ENCODE results near the gene TMEM108.

TMEM108 gene

DNA sequence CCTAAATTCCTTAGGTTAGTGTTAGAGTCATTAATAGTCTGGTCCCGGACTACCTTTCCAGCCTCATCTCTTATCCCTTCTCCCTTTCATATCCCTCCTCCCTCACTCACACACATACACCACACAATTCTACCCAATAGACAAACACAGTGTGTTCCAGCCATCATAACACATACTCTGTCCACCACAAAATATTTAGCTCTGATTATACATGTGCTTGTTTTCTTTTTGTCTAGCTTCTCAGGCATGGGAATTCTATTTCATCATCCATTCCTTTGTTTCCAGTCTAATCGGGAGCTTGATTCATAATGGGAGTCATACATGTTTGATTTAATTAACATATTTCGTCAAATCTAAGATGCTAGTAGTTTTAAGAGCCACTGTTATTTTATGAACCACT is 199.8 kb downstream of the TMEM108 start:
- DNase-seq = peak; percentile 29

DNA sequence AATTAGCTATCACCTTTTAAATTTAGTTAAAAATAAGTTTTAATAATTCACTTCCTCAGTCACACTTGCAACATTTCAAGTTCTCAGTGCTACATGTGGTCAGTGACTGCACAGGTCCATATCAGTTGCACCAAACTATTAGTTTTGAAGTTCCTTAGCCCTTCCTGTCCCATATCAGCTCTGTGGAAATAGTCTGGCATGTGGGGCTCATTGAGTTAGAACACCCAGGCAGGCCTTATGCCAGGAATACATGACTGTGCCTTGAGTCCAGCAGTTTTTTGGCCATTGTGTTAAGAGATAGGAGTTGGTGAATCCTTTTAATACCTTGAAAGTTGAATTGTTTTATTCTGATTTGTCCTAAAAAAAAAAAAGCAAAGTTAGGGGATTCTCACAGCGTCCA is 207.9 kb downstream of the TMEM108 start:
- no peak for DNase-seq

DNA sequence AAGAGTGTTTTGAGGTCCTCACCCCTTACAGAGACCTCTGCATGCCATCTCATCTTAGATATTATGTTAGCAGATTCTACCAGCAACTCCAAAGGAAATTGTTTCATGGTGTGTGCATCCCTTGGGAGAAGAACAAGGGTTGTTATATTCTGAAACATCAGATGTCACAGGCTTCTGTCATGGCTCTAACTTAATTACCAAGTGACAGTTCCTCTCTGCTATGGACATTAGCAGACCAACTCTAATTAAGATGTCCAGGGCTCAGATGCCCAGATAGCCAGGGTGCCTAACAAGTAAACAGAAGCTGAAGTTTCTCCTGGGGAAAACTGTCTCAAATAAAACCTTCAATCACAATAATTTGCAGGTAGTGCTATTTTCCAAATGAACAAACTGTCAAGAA is 208.6 kb downstream of the TMEM108 start:
- no peak for DNase-seq

DNA sequence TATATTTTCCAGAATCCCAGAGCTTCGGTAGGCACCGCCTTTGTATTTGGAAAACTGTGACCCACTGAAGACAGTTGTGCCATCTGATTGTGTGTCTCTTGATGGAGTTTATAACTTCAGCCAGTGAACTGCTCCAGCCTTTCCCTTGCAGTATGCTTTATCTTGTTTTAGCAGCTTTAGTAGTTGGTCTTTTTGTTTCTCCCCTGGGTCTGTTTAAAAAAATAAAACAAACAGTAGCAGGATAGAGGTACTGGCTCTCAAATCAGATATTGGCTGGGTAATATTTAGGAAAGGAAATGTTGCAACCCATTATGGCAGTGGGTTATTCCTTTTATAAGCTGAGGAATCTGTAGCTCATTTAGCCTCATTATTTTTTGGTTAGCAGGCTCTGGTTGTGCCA is 210.2 kb downstream of the TMEM108 start:
- no peak for DNase-seq

DNA sequence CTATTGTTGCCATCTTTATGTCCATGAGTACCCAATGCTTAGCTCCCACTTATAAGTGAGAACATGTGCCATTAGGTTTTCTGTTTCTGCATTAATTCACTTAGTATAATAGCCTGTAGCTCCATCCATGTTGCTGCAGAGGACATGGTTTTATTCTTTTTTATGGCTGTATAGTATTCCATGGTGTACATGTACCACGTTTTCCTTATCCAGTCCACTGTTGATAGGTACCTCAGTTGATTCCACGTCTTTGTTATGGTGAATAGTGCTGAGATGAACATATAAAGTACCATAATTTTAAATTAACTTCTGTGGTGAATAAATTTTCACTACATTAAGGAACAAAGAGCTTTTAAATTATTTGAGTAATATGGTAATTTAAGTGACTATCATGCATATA is 211.3 kb downstream of the TMEM108 start:
- DNase-seq = no peak

DNA sequence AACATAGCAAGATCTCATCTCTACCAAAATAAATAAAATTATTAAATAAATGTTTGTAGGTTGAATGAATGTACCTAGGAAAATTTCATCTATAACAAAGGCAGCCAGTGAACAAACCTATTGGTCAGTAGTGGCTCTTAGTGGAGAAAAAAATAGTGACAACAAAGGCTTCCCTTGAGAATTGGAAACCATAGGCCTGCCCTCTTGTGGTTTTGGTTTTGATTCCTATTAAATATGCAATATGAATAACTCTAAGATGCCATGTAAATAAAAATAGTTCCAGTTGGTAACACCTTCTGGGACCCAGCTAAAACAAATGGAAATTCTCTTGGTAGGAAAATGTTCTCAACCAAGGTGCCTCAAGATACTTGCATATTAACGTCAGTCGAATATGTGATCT is 216.0 kb downstream of the TMEM108 start:
- no peak for DNase-seq

DNA sequence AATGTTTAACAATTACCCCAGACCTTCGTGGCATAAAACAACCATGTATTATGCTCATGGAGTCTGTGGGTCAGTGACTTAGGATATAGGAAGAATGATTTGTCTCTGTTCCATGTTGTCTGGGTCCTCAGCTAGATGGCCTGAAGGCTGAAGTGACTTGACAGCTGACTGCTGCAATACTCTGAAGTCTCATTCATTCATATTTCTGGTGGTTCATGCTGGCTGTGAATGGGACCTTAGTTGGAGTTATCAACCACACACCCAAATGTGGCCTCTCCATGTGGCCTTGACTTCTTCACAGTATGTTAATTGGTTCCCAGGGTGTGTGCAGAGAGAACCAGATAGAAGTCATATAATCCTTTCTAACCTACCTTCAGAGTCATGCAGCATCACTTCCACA is 216.5 kb downstream of the TMEM108 start:
- DNase-seq = no peak

DNA sequence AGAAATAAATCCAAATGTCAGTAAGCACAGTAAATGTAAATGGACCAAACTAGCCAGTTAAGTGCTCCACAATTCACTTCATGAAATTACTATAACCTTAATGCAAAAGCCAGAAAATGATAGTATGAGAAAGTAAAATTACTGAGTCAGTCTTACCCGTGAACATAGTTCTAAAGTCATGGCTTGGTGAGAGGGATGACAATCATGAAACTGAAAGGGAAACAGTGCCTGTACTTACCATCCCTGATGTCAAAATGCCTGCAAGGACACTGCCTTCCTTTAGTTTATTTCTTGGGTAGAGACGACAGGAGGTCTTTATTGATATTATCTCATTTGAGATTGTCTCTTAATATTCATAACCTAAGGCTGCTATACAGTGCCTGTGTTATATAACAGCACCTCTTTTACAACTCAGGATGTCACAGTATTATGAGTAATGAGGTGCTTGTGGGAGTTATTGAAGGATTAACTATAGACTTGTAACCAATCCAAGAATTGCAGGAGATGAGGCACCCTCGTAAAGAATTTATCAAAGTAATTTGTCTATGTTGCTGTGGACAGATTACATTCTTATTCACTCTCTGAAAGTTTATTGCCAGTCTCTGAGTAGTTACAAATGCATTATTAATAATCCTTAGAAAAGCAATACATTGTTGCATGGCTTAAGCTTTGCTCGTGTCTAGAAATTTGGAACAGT is 218.7 kb downstream of the TMEM108 start:
- DNase-seq = peak; percentile 58

DNA sequence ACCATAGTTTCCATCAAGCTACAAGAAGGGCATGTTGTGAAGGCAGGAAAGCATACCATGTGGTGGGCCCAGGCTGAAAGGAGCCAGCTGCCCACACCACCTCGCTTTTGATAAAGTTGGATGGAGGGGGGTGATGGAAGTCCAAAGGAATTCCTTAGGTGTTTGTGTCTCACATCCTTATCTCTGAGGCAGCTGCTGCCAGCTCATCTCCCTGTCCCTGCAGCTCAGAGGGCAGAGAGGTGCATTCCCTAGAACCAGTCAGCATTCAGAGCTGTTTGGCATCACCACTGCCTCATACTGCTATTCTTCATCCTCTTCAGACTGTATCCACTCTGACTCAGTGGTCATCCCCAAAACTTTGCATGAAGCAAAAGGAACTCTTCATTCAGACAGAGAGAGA is 220.2 kb downstream of the TMEM108 start:
- DNase-seq = no peak

DNA sequence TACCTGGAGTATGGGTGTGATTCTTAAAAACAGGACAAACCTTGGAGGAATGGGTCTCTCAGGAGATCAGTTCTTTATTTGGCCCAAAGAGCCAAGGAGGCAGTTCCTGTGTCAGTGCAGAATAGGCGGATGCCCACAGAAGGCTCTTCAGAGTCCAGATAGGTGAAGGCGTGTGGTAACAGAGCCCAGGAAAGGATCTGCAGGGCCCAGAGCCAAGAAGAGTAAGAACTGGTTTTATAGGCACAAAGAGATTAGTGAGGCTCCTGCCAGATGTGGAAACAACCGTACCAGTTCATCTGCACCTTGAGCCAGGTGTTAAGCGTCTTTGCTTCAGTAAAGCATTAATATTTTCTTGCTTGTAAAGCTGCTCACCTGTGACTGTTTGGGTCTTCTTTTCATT is 221.6 kb downstream of the TMEM108 start:
- DNase-seq = no peak

DNA sequence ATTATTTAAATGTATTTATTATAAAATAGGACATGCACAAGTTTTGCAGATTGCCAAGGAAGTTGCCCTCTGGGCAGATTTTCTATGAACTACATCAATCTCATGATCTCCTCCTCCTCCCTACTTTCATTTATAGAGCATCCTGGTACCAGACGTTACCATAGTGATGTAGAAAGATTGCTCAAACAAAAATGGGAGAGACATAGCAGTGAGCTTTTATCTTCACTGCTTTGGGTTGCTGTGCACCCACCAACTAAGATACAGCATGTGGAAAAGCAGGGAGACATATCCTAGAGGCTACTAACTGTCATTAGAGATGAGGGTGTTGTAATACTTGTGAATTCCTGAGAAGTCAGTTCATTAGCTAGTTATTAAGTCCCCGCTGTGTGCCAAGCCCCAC is 224.1 kb downstream of the TMEM108 start:
- DNase-seq = no peak

DNA sequence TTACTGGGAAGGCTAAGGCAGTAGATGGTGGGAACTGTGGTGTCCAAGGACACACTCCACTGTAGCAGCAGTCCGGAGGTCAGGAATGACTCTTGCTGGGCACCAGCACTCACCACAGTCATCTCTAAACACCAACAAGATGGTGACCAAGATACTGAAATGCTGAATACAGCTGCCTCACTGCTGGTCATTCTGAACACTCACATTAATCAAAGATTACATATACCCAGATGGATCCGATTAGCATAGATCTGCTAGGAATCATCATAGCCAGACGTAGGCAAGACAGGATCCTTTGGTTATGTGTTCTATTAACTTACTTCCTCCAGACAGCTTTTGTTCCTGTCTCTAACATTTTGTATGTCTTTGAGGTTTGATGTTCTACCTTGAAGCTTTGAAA is 226.7 kb downstream of the TMEM108 start:
- peak; percentile 44 for DNase-seq

DNA sequence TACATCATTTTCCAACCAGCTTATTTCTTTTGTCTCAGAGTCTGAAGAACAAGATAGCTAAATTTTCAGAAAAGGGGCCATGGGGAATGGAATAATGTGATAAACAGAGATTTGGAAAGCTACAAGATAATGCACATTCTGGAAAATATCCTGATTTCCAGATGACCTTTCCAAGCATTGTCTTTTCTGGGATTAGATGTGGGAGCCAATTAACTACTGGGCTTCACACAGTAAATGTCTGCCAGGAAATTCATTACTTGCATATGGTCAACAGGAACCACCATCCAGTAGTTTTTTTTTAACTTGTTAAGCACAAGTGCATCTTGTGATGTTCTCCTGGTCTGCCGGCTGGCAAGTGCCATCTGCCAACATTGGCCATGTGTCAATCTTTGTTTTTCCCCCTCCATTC is 230.5 kb downstream of the TMEM108 start:
- no peak for DNase-seq

DNA sequence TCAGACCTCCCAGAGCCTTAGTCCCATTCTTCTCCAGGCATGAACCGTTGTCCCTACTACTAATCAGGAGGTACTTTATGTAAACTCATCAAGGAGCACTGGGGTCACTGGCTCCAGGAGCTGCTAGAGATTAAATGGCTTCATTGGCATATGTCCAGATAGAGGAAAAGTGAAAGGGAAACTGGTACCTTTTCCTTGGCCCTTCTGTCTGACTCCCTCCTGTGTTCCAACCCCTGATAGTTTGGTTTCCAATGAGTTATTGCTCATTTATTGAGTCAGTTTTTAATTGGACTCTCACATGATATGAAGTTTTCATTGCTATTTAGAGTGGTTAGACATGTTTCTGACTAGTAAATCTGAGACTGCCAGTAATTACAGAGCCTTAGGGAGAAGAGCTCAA is 231.2 kb downstream of the TMEM108 start:
- DNase-seq = no peak

DNA sequence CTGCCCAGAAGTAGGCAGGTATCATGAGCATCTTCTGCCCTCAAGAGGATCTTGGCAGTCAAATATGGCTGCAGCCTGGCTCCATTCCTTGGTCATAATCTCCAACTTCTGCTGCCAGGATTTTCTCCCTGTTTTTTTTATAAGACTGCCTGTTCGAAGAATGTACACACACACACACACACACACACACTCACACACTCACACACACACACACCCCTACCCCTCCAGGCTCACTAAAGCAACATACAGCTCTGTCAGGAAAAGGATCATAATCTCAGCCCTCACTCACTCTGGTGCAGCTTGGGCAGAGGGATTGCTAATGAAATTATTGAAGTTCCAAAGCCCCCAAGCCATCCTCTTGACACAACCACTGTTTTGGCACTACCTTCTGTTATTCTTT is 232.4 kb downstream of the TMEM108 start:
- DNase-seq = no peak

DNA sequence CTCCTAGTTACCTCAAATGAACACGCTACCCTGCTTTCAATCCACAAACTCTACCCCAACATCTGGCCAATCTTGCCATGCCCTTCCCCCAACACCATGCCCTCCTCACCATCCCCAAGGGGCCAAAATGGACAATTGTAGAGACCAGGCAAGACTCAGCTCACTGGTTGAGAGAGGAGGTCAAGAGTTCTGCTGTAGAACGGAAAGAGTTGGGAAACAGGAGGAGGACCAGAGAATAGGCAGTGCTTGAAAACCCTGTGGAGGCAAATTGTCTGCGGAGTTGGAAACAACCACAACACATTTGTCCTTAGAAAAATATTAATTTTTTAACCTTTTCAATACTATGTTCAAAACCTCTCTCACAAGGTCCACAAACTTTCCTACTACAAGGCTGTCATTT is 232.9 kb downstream of the TMEM108 start:
- DNase-seq = no peak

DNA sequence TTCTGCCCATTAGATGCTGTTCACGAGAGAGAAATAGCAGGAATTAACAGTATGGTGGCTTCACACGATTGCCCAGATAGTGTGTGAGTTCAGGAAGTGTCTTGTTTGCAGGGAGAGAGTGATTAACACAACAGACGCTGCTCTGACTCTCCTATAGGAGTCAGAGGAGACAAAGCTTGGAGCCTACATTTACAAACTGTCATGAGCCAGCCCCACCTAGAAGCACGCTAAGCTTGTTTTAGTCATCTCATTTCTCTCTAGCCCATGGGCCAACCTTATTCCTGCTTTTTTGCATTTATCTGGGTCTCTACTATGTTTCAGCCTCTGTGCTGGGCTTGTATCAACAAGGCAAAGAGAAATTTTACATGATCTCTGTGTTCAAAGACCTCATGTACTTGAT is 233.3 kb downstream of the TMEM108 start:
- no peak for DNase-seq

DNA sequence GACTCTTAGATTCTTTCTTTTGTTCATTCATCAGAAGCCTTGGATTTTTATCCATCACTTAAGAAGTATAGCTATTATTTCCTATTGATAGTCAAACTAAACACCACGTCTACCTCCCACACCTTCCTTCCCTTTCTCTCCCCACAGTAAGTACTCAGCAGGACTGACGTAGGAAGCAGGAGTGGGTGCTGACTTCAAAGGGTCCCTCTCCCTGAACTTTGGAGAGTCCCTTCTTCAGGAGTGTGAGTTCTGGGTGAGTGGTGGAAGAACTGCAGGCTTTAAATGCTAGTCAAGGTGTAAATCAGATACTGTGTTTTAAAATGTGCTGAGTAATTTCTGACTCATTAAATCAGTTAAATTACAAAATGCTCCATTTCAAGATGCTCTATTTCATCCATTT is 235.2 kb downstream of the TMEM108 start:
- no peak for DNase-seq

DNA sequence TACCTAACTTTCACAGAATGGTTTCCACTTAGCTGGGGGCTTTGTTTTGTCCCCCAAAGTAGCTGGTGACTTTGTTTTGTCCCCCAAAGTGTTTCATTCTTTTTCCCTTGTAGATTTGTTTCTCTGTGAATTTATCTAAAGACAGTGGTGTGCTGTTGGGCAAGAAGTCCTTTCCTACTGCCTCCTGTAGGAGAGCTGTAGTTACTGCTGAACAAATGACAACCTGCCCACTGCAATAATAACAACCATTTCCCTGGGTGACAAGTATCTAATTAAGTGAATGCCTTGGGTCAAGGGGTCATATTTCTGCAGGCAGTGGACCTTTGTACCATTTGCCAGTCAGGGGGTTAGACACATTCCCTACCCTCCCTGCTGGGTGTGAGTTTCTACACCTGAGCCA is 236.3 kb downstream of the TMEM108 start:
- DNase-seq = no peak

DNA sequence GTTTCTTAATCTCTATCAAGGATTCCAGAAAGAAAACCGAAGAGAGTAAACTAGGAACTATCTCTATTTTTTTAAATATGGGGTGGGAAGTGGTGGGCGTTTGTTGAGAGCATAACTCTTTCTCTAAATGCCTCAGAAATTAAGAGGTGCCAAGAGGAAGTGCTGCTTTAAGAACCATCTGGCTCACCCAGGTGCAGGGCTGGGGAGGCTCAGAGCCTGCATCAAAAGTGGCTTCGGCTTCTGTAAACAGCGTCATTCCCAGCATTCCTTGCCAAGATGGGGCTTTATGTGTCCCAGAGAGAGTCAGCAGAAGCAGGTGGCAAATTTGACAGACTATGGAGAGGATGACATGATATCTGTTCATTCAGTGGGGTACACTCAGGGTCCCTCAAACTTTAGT is 238.4 kb downstream of the TMEM108 start:
- no peak for DNase-seq

DNA sequence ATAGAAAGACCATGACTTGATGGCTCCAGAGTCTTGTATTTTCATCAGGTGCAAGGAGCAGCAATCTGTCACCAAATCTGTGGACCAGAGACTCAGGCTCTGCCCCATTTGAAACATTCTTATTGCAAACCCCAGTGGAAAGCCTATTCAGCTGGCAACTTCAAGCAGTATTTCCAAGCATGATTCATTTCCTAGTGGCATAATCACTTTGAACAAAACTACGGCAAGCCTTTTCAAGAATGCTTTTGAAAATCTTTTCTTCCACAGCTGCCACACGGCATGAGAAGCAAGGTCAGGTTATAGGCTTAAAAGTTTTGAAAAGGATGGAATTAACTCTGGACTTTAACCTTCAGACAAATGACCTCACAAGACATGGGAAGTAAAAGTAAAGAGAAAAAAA is 239.6 kb downstream of the TMEM108 start:
- DNase-seq = peak; percentile 30

DNA sequence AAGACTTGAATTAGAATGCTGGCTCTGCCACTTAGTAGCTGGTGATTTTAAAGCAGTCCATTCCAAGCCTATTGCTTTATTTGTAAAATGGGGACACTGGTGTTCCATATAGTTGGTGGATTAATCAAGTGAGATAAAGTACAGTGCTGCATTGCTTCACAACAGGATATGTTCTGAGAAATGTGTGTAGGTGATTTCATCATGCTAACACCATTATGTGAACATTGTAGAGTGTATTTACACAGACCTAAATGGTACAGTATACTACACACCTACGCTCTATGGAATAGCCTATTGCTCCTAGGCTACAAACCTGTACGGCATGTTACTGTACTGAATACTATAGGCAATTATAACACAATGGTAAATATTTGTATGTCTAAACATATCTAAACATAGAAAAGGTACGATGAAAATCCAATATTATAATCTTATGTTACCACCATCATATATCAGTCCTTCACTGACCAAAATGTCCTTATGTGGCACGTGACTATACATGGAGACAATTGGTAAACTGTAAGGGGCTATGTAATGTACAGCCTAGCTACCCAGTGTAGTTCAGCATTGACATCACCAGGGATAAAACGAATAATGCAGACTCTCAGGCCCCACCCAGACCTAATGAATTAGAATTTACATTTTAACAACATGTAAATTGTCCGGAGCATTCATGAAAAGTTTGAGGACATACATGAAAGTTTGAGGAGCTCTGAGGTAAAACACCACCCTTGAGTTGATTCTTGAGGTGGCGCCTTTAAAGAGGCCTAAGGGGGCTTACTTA is 240.3 kb downstream of the TMEM108 start:
- peak; percentile 21 for DNase-seq

DNA sequence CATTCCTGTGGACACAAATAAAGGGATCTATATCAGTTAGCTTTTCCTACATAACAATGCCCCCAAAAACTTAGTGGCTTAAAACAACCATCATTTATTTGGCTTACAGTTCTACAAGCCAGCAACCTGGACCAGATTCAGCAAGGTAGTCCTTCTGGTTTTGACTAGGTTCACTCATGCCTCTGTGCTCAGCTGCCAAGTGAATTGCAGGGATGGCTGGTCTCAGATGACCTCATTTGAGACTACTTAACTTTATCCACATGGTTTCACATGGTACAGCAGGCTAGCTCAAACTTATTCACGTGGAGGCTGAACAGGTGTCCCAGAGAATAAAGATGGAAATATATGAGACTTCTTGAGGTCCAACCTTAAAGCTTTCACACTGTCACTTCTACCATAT is 242.4 kb downstream of the TMEM108 start:
- no peak for DNase-seq

DNA sequence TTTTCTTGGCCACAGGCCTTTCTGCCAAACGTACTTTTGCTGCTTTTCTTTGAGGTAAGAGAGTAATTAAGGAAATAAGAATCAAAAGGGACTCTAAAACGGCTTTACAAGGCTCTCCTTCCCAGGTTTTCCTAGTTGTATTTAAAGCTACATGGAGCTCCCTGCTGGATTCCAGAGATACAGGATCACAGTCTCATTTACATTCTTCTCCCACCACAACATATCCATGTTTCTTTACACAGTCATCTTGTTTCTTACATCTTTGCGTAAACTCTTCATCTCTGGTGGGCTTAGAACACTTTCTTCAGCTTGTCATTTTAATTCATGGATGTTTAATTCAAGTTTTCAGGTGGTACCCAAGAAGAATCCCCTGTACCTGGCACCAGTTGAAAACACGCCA is 244.0 kb downstream of the TMEM108 start:
- DNase-seq = peak; percentile 70

All from fibroblast of upper back skin (primary cell).